ENCODE measurements around the gene GPRIN1. TPM values are rescaled to one million over a fixed set of nuclear protein-coding genes. Genes with fewer than 3 reads are reported as not detected.

GPRIN1 gene
- total and polyA plus RNA-seq, 2 of the 4 experiments (the other 2 are of a cell fraction), result 3.0 to 4.7 TPM

DNA sequence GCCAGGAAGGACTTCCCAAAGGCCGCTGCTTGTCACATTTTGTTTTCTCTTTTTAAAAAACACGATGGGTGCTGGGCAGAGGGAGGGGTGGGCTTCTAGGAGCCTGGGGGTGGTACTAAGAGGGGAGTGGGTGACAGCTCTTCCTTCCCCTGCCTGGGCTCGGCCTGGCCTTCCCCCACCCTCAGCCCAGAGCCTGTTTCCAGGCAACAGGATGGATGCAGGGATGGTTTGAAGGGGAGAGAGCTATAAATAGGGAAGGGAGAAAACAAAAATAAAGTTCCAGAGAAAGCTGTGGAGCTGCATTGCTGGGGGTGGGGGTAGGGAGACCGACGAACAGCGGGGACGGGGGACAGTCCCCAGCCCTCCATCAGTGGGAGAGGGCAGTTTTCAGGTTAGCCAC is 6.6 kb upstream of the GPRIN1 start:
- in situ Hi-C loops (cut with MboI; ENCODE audit: low sequenced_read_pairs), result no loop called here
- H4K5ac ChIP-seq (ENCODE audit: low read depth, low read length), result no peak overlapping the region
- dilution Hi-C loops (cut with HindIII; ENCODE audit: low sequenced_read_pairs, unreplicated experiment), result no loop called here
- peaks cover 24% of the 10 kb centered on the region for H3K9me1 ChIP-seq (ENCODE audit: insufficient read depth, low read length)
- peak overlapping the region; percentile 36 for H3K4ac ChIP-seq (ENCODE audit: low read depth, low read length)
- H3K4me1 ChIP-seq (ENCODE audit: control insufficient read depth, insufficient read depth, low read length), result peaks cover 32% of the 10 kb centered on the region
- H3K36me3 ChIP-seq (ENCODE audit: control insufficient read depth, insufficient read depth, low read length), result no peaks in the 10 kb centered on the region
- H3K18ac ChIP-seq (ENCODE audit: low read depth, low read length), result no peak overlapping the region
- CTCF ChIA-PET, result no interaction called here
- no peak overlapping the region for H3K9ac ChIP-seq (ENCODE audit: low read depth, low read length)
- H3K23ac ChIP-seq (ENCODE audit: low read depth, low read length), result no peak overlapping the region
- no peak overlapping the region for H3K4me3 ChIP-seq (ENCODE audit: insufficient read depth, low read depth, low read length)
- H3K14ac ChIP-seq (replicated peaks; ENCODE audit: low read depth, low read length), result no peak overlapping the region
- peak overlapping the region; percentile 9 for H2AK9ac ChIP-seq (replicated peaks; ENCODE audit: low read depth, low read length, poor library complexity)
- 0 out of 2 replicates have a peak overlapping the region, but pooled peaks have one; percentile 38 for H4K91ac ChIP-seq (ENCODE audit: insufficient read depth, low read depth, low read length)
- H3K79me1 ChIP-seq (ENCODE audit: low read depth in 1 of 2, low read length in 2 of 2), result peaks cover 0 to 4% of the 10 kb centered on the region in 2 experiments; a peak in 1 of 4 replicates
- H2BK15ac ChIP-seq (ENCODE audit: low read depth, low read length), result no peak overlapping the region
- H4K8ac ChIP-seq (ENCODE audit: low read depth in 2 of 2, low read length in 2 of 2), result peak overlapping the region in 1 of 2 experiments; percentile 14; a peak in 1 of 4 replicates
- H2AFZ ChIP-seq (replicated peaks; ENCODE audit: low read length, poor library complexity), result no peak overlapping the region
- WGBS, 2 experiments (ENCODE audit: extremely low coverage in 2 of 2, insufficient read length in 1 of 2), result no CpG with 5 or more reads among the region's 7 CpGs
- no peak overlapping the region for H2AK5ac ChIP-seq (ENCODE audit: low read depth, low read length)
- DNase-seq (no peak), ATAC-seq (ENCODE audit: low read depth) (no peak)
- H3K27me3 ChIP-seq (ENCODE audit: control insufficient read depth, insufficient read depth, low read length), result peaks cover 21% of the 10 kb centered on the region
- no peak overlapping the region for H3K27ac ChIP-seq (ENCODE audit: insufficient read depth, low read length)
- H4K20me1 ChIP-seq (ENCODE audit: insufficient read depth, low read length), result no peaks in the 10 kb centered on the region; the same call in 1 of the 2 replicates
- no TSS peak for BruUV-seq (replicated peaks)
- TF ChIP-seq POLR2A (IDR thresholded peaks at IDR 0.05; ENCODE audit: low read depth, low read length), result no peak
- TF ChIP-seq, protein P1, sequence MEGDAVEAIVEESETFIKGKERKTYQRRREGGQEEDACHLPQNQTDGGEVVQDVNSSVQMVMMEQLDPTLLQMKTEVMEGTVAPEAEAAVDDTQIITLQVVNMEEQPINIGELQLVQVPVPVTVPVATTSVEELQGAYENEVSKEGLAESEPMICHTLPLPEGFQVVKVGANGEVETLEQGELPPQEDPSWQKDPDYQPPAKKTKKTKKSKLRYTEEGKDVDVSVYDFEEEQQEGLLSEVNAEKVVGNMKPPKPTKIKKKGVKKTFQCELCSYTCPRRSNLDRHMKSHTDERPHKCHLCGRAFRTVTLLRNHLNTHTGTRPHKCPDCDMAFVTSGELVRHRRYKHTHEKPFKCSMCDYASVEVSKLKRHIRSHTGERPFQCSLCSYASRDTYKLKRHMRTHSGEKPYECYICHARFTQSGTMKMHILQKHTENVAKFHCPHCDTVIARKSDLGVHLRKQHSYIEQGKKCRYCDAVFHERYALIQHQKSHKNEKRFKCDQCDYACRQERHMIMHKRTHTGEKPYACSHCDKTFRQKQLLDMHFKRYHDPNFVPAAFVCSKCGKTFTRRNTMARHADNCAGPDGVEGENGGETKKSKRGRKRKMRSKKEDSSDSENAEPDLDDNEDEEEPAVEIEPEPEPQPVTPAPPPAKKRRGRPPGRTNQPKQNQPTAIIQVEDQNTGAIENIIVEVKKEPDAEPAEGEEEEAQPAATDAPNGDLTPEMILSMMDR (conservative IDR thresholded peaks at IDR 0.05; ENCODE audit: low read depth, low read length), result no peak
- H3K56ac ChIP-seq (ENCODE audit: extremely low read depth, insufficient read depth, low read length), result no peak overlapping the region
- intact Hi-C loops (cut with micrococcal nuclease), result loop anchor here (5.0 kb wide), 1 partner anchor 199 kb away; the partner anchor contains the start of gene CLTB
- no peaks in the 10 kb centered on the region for H3K9me3 ChIP-seq (ENCODE audit: control insufficient read depth, insufficient read depth, low read length)
- H2BK20ac ChIP-seq (ENCODE audit: low read depth, low read length), result 0 out of 2 replicates have a peak overlapping the region, but pooled peaks have one; percentile 72
- H2BK5ac ChIP-seq (ENCODE audit: low read depth, low read length, poor library complexity, severe bottlenecking), result no peak overlapping the region
- POLR2A ChIA-PET (ENCODE audit: unreplicated experiment), result no interaction called here
- peak overlapping the region; percentile 53 for H2BK120ac ChIP-seq (ENCODE audit: low read depth, low read length)
- no peak overlapping the region for H3K4me2 ChIP-seq (ENCODE audit: low read depth, low read length)

Measured in IMR-90 (cell line).